Stimulated activated CD4-positive, alpha-beta T cell treated with anti-CD3 and anti-CD28 coated beads, Interleukin-15, amount 100 ng/mL, for 48 hours (primary cell): ENCODE measurements around the gene CCL2.
"Not testable (repeated sequence)": the region's sequence is repeated elsewhere in the genome, so short reads cannot be mapped to it uniquely, and the experiment has no call there.

Experiments
- DNase-seq, 2 donors: peaks; one replicate each; pipeline ENCODE4 v3.0.0-alpha.2; 2020; ENCODE audit warnings: low read depth in 2 of 2

Gene CCL2

GRCh38 chr17:34254651-34255380 is at the start of gene CCL2:
Gene CCL2, plus strand, starts transcription at chr17:34255285. Its CDS starts 65 bp downstream, at chr17:34255350.
- no peak for DNase-seq

GRCh38 chr17:34205401-34205800 is 49.7 kb upstream of the CCL2 start:
- DNase-seq: no peak

- no peak for DNase-seq
These were observed 48.5 kb upstream of the CCL2 start for GRCh38 chr17:34206569-34206968.

GRCh38 chr17:34207572-34207971 is 47.5 kb upstream of the CCL2 start:
- DNase-seq: no peak

GRCh38 chr17:34218748-34219147 is 36.3 kb upstream of the CCL2 start:
- DNase-seq: no peak

GRCh38 chr17:34219405-34219804 is 35.7 kb upstream of the CCL2 start:
- no peak for DNase-seq

GRCh38 chr17:34220045-34220751 is 34.9 kb upstream of the CCL2 start:
- no peak for DNase-seq

- DNase-seq: no peak
These were observed 34.2 kb upstream of the CCL2 start for GRCh38 chr17:34220752-34221395.

- DNase-seq: no peak
These were observed 33.7 kb upstream of the CCL2 start for GRCh38 chr17:34221411-34221810.

GRCh38 chr17:34222722-34223497 is 32.2 kb upstream of the CCL2 start:
- no peak for DNase-seq

GRCh38 chr17:34225046-34225445 is 30.0 kb upstream of the CCL2 start:
- DNase-seq: no peak

GRCh38 chr17:34226011-34226743 is 28.9 kb upstream of the CCL2 start:
- DNase-seq: no peak

GRCh38 chr17:34226744-34227034 is 28.4 kb upstream of the CCL2 start:
- DNase-seq: no peak

- DNase-seq: not testable (repeated sequence)
These were observed 27.8 kb upstream of the CCL2 start for GRCh38 chr17:34227293-34227692.

GRCh38 chr17:34227707-34228106 is 27.4 kb upstream of the CCL2 start:
- no peak for DNase-seq

- DNase-seq: no peak
These were observed 26.3 kb upstream of the CCL2 start for GRCh38 chr17:34228781-34229180.

- no peak for DNase-seq
These were observed 24.7 kb upstream of the CCL2 start for GRCh38 chr17:34230342-34230741.

- DNase-seq: no peak
These were observed 20.5 kb upstream of the CCL2 start for GRCh38 chr17:34234616-34235015.

GRCh38 chr17:34235389-34236028 is 19.6 kb upstream of the CCL2 start:
- no peak for DNase-seq

- no peak for DNase-seq
These were observed 18.7 kb upstream of the CCL2 start for GRCh38 chr17:34236281-34236892.

GRCh38 chr17:34237458-34237857 is 17.6 kb upstream of the CCL2 start:
- DNase-seq: no peak
